GF-D8 (cell line): ENCODE data around the gene DDX27.

Source experiments
- DNase-seq: peaks from one replicate; lab custom pipeline; 2025; lab: John Stamatoyannopoulos, UW

The DDX27 gene

GRCh38 chr20:49278818-49279676 lies 59.8 kb downstream of the DDX27 start:
- no peak for DNase-seq

GRCh38 chr20:49279677-49280462 lies 60.7 kb downstream of the DDX27 start:
- no peak for DNase-seq

DNA sequence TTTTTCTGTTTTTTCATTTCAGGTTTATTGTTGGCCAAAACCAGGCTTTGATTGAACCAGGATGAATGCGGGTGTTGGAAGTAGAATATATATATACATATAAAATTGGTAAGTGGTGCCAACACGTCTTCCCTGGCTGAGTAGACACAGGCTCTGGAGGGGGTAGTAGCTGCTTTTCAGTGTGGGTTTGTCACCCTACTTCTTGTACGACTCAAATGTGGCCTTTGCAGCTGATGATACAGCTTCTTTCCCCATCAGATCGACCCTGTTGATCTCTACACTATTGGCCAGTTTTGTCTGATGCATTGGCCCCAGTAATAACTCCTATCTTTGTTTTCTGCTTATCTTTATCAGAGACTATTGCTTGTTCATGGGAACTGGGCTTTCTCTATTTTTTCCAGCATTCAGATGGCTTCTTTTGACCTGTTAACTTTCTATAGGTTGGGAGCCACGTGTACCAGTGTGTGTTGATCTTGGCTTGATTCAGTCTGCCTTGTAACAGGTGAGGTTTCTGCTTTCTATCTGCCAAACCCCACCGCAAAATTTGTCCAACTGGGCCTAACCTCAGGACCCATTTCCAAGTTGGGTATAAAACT lies 61.3 kb downstream of the DDX27 start:
- DNase-seq, result no peak

DNA sequence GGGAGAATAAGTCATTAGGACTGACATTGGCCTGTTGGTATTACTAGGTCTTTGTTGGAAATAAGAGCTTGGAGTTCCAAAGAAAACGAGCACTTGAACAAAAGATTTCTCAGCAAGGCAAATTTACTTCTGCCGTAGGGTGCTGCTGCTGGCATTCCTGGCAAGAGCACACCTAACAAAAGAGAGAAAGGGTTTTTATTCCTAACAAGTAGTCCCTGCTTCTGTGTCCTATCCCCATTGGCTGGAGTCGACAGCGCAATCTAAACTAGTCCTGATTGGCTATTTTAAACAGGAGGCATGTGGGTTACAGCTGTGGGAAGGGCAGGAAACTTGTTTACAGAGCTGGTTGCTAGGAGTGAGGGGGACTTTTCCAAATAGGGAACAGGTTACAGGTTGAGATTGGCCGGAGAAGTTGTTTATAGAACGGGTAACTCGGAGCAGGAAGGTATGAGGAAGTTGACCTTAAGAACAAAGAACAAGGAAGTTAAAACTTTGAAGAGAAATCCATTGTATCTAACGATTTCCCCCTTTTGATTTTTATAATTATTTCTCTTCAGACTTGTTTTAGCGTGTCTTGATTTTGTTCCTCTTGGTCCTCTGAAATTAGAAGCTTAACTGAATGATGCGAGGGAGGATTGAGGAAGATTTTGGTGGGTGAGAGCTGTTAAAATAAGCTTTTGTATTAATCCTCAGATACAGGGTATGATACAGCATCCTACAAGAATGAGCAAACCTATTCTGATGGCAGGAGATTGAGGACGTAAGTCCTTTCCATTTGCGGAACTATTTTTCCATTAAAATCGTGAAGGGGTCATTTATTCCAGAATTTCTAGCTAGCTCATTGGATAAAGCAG lies 62.1 kb downstream of the DDX27 start:
- DNase-seq, result peak; percentile 38

DNA sequence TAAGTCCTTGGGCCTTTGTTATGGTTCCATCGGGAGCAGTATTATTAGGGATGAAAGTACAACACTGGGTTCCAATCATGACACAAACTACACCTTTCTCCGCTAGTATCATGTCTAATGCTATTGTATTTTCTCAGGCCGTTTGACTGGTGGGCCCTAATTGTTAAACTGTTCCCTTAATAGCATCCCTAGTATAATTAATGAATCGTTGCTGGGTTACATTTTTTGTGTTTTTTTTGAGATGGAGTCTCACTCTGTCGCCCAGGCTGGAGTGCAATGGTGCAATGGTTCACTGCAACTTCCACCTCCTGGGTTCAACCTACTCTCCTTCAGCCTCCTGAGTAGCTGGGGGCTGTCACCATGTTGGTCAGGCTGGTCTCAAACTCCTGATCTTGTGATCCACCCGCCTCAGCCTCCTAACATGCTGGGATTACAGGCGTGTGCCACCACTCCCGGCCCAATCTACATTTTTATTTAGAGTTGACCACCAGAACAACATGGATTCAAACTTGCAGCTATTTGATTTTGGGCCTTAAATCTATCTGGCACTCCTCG lies 62.8 kb downstream of the DDX27 start:
- DNase-seq, result no peak

- DNase-seq, result no peak
These were observed 63.5 kb downstream of the DDX27 start for GRCh38 chr20:49282584-49283171.

GRCh38 chr20:49283176-49283702 lies 64.0 kb downstream of the DDX27 start:
- no peak for DNase-seq

- no peak for DNase-seq
These were observed 64.7 kb downstream of the DDX27 start for GRCh38 chr20:49283703-49284625.

DNA sequence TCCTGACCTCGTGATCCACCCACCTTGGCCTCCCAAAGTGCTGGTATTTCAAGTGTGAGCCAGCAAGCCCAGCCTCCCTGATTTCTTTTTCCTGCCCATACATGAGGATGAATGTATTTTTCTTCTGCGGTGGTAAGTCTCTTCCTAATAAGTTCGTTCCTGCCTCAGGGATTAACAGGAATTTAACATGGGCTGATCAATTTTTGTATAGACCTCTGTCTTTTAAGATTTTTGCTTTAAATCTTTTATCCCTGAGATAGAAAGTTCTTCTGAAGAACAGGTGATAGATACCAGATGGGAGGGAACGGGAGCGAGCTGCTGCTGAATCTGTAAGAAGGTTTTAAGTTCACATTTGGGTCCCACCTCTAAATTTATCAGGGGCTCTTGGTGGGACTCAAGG lies 65.6 kb downstream of the DDX27 start:
- no peak for DNase-seq

- no peak for DNase-seq
These were observed 66.0 kb downstream of the DDX27 start for GRCh38 chr20:49285233-49285668.

GRCh38 chr20:49285813-49286494 lies 66.7 kb downstream of the DDX27 start:
- no peak for DNase-seq

DNA sequence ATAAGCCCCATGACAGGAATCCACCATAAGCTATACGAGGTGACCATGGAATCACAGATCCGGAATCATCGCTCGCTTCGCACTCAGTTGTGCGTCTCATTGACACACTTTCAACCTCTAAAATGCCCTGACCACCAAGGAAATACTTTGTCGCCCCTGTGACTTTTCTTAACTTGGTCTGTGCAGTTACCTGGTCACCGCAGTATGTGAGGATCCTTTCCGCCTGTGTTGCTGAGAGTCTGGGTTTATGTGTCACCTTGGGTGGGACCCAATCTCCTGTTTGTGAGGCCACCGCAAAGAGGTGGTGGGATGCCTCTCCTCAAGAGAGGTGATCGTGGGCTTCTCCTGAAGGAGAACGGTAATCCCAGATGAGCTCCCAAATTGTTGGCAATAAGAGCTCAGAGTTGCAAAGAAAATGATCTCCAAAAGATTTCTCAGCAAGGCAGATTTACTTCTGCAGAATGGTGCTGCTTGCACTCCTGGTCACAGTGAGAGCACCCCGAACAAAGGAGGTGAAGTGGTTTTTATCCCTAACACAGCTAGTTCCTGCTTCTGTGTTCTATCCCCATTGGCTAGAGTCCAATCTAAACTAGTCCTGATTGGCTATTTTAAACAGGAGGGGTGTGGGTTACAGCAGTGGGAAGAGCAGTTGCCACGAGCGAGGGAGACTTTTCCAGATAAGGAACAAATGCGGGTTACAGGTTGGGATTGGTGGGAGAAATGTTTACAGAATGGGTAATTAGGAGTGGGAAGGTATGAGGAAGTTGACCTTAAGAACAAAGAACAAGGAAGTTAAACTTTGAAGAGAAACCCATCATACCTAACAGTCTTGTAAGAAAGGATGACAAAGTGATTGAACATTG lies 67.7 kb downstream of the DDX27 start:
- DNase-seq, result no peak

- DNase-seq, result no peak
These were observed 68.5 kb downstream of the DDX27 start for GRCh38 chr20:49287555-49288249.

DNA sequence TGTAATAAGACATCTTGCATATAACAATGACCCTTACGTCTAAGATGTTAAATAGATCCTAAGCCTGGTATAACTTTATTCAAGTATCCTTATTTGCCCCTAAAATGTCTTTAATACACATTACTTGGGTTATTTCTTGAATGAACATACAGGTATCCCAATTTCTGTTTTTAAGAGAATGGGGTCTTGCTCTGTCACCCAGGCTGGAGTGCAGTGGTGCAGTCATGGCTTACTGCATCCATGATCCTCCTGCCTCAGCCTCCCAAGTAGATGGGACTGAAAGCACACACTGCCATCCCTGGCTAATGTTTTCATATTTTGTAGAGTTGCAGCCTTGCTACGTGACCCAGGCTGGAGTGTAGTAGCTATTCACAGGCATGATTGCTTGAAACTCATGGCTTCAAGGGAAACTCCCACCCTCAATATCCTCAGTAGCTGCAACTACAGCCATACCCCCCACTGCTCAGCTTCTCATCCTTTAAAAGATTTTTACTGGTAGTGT lies 69.1 kb downstream of the DDX27 start:
- DNase-seq, result no peak

- DNase-seq, result no peak
These were observed 69.8 kb downstream of the DDX27 start for GRCh38 chr20:49288784-49289696.

DNA sequence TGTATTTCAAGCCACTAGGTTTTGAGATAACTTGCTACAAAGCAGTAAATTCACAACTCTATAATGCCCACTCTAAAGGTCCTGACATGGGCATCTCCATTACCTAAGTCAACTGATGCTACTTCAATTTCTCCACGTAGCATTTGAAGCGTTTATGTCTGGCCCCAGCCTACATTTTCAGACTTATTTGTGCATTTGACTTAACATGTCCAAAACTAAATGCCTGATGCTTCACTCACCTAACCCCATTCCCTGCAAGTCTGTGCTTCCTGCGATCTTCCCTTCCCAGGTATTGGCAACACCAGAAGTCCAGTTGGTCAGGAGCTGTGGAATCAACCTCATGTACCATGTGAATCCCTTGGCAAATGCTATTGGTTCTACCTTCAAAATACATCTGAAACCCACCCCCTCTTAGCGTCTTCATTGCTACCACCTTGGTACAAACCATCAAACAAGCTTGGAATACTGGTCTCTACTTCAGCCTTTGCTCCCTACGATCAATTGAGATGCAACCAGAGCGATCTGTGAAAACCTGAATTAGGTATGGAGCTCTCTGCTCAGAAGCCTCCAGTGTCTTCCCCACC lies 71.5 kb downstream of the DDX27 start:
- no peak for DNase-seq
